GM12872 (cell line): ENCODE data around the gene FOXL1.

Experiments used
- CTCF ChIP-seq: IDR thresholded peaks from 3 replicates; pipeline ENCODE4 v1.5.1; 2011; ENCODE audit warnings: low read depth, mild to moderate bottlenecking, low read length, moderate library complexity; ENCODE audit not compliant: insufficient read depth

The FOXL1 gene

GRCh38 chr16:86566601-86566965, 11.8 kb upstream of the FOXL1 start, which contains the start of gene FOXC2:
Gene FOXC2 (plus strand): TSS chr16:86566829. CDS start chr16:86567336, 507 bp downstream.
- no peak for TF ChIP-seq CTCF

GRCh38 chr16:86566966-86567700, 11.2 kb upstream of the FOXL1 start:
- TF ChIP-seq CTCF: no peak

GRCh38 chr16:86567701-86568581, 10.4 kb upstream of the FOXL1 start:
- no peak for TF ChIP-seq CTCF

GRCh38 chr16:86568677-86569623, 9.4 kb upstream of the FOXL1 start:
- no peak for TF ChIP-seq CTCF

- TF ChIP-seq CTCF: no peak
Observed at GRCh38 chr16:86569701-86570447, 8.5 kb upstream of the FOXL1 start.

GRCh38 chr16:86570558-86571529, 7.5 kb upstream of the FOXL1 start:
- TF ChIP-seq CTCF: no peak
